GM21825 (cell line): ENCODE data around the gene EML4.

ENCODE experiments used
- ATAC-seq: cut with Tn5 transposase; IDR thresholded peaks from one replicate; pipeline ENCODE4 v1.9.1; 2021; ENCODE audit warnings: mild to moderate bottlenecking, moderate library complexity; ENCODE audit not compliant: unreplicated experiment

Gene EML4

GRCh38 chr2:42223067-42223854, 54.1 kb downstream of the EML4 start:
- no peak for ATAC-seq

DNA sequence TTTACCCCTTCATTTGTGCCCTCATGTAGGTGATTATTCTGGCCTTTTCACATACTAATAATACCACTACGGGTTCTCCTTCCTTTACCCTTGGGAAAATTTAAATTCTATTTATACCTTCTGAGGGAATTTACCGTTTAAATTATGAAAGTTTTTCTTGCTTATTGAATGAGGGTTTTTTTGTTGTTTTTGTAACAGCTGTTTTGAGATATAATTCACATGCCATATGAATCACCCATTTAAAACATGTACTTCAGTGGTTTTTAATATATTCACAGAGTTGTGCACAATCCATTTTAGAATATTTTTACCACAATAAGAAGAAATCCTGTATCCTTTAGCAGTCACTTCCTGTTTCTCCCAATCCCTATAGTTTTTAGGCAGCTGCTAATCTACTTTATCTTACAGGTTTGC, 54.7 kb downstream of the EML4 start:
- no peak for ATAC-seq

DNA sequence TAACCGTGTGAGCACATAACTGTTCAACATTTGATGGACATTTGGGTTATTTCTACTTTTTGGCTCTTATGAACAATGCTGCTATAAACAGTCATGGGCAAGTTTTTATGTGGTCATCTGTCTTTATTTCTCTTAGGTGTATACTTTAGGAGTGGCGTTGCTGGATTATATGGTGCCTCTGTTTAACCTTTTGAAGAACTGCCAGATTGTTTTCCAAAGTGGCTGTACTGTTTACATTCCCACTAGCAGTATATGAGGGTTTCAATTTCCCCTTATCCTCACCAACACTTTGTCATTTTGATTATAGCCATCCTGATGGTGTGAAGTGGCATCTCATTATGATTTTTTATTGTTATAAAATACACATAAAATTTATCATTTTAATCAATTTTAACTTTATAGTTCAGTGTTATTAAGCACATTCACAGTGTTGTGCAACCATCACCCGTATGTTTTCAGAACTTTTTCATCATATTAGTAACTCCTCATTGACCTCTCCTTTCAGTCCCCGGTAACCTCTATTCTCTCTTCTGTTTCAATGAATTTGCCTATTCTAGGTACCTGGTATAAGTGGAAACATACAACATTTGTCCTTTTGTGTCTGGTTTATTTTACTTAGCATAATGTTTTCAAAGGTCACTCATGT, 55.4 kb downstream of the EML4 start:
- ATAC-seq, result no peak

DNA sequence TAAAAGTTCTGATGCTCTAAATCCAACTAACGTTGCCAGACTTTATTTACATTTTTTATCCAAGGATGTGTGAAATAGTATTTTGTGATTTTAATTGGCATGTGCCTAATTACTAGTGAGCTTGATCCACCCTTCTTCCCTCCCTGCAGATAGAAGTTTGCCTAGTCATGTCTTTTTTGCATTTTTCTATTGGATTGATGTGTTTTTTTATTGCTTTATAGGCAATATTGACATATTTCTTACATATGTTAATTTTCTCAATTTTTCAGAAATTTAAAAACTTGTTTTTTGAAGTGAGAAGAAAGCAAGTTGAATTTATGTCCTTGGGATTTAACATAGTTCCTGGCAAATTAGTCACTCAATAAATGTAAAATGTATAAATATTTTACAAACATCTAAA, 56.4 kb downstream of the EML4 start:
- no peak for ATAC-seq

DNA sequence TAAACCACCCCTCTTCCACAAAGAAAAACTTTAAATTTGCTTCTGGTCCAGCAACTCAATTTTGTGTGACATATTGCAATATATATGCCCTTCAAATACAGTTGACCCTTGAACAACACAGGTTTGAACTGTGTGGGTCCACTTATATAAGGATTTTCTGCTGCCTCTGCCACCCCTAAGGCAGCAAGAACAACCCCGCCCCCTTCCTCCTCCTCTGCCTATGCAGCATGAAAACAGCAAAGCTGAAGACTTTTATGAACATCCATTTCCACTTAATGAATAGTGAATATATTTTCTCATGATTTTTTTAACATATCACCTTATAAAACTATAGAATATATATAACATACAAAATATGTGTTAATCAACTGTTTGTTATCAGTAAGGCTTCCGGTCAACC, 58.3 kb downstream of the EML4 start:
- no peak for ATAC-seq

GRCh38 chr2:42228101-42228500, 58.9 kb downstream of the EML4 start:
- no peak for ATAC-seq

- no peak for ATAC-seq
Measured at GRCh38 chr2:42229949-42230348, 60.8 kb downstream of the EML4 start.

DNA sequence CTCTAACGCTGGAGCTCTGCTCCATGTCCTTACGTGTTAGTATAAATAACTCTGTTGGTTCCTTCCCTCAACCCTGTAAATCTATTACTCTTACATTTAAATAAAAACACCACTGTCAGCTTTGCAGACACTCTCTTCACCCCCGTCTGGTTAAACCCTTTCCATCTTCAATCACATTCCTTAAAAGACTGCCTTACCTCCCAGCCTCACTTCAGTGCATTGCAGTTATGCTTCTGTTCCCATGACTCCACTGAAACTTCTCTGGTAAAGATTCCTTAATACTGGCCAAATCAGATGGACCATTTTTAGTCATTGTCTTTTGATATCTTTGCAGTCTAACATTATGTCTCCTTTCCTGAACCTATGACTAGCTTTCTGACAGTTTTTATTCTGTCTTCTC, 61.7 kb downstream of the EML4 start:
- ATAC-seq, result no peak

GRCh38 chr2:42232024-42232423, 62.9 kb downstream of the EML4 start:
- ATAC-seq, result no peak

DNA sequence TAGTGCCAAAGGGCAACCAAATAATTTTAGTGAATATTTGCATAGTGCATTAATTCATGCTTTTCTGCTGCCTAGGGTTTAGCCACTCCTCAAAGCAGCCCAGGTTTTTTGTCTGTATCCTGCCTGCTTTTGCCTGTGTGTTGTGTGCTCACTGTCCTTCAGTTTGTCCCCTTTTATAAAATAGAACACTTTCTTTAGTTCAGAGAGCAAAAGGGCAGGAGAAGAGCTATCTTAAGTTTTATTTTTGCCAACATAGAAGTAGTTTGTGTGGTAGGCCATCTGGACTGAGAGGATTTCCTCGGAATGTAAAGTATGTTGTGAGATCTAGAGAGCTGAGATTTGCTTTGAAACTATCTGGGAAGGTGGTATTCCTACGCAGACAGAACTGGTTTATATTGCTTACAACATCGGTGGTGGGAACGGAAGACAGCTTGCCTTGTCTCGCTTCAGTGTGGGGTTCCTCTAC, 64.9 kb downstream of the EML4 start:
- no peak for ATAC-seq

DNA sequence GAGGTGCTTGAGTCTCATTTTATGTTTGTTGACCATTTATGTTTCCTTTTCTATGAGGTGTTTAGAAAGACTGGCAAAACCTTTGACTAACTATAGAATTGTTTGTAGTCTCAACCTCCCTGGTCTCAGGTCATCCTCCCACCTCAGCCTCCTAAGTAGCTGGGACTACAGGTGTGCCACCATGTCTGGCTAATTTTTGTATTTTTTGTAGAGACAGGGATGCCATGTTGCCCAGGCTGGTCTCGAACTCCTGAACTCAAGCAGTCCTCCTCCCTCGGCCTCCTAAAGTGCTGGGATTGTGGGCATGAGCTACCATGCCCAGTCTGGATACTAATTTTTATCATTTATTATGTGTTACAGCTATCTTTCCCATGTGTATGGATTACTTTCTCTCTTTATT, 67.8 kb downstream of the EML4 start:
- ATAC-seq, result no peak

GRCh38 chr2:42238644-42239288, 69.6 kb downstream of the EML4 start:
- peak; percentile 83 for ATAC-seq

GRCh38 chr2:42239289-42239661, 70.1 kb downstream of the EML4 start:
- no peak for ATAC-seq

DNA sequence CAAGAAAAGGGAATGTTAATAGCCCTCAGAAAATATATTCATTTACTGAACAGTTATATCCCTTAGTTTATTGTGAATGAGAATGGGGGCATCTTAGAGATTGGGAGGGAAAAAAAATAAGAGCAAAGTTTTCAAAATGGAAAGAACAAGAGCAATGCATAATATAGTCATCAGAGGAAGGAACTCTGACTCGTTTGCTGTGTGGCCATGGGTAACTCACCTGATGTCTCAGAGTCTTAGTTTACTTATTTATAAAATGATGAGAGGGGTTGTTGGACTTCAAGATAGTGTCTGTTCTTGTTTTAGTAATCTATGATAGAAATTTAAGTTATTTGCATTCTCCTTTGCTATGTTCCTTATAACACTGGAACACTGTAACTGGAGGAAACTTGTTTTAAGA, 70.7 kb downstream of the EML4 start:
- no peak for ATAC-seq

DNA sequence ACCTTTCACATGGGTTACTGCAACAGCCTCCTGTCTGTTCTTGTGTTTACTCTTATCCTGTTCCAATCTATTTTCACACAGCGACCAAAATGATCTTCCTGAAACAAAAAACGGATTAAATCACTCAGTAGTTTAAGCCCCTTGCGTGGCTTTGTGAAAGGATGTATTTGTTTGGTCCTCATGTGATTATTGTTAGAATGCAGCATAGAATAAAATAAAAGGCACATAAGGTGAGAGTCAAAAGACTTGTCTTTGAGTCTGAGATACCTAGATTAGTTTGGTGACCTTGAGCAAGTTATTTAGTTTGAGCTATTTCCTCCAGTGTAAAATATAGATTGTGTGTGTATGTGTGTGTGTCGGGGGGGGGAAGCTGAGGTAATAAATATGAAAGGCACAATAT, 72.4 kb downstream of the EML4 start:
- ATAC-seq, result no peak

DNA sequence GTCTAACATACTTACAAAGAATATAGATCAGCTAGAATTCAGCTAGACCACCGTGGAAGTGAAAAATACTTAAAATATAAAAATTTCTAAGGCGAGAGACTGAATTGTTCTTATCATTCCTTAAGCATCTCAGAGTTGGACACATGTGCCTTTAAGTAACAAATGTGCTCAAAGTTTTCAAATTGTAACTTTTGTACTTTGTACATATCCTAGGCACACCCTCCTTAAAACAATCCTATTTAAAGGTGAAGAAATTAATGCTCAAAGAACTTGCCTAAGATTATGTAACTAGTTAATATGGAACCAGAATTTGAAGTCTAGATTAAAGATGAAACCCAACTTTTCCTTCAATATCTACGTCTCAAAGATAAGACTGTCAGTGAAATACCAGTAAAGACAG, 74.1 kb downstream of the EML4 start:
- no peak for ATAC-seq

GRCh38 chr2:42244520-42244919, 75.4 kb downstream of the EML4 start:
- ATAC-seq, result no peak

DNA sequence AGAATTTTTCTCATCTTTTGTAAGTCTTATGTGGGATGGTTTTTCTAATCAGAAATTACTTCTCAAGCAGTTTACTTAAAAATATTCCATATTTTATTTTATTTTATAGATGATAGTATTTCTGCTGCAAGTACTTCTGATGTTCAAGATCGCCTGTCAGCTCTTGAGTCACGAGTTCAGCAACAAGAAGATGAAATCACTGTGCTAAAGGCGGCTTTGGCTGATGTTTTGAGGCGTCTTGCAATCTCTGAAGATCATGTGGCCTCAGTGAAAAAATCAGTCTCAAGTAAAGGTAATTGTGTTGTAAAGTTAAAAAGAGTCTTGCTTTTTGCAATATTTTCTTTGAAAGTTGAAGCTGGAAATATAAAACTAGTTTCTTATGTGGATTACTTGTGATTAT, 76.2 kb downstream of the EML4 start:
- no peak for ATAC-seq

- ATAC-seq, result no peak
Measured at GRCh38 chr2:42246562-42246961, 77.4 kb downstream of the EML4 start.

- ATAC-seq, result no peak
Measured at GRCh38 chr2:42248846-42249245, 79.7 kb downstream of the EML4 start.

GRCh38 chr2:42249284-42249683, 80.1 kb downstream of the EML4 start:
- ATAC-seq, result no peak

GRCh38 chr2:42249887-42250286, 80.7 kb downstream of the EML4 start:
- no peak for ATAC-seq
